GM23248 (cell line): ENCODE measurements around the gene LONP2. TPM values are rescaled to one million over a fixed set of nuclear protein-coding genes. Genes with fewer than 3 reads are reported as not detected.

Experiments
- DNase-seq: peaks from one replicate; pipeline ENCODE4 v3.0.0-alpha.2; 2015
- H2AFZ ChIP-seq: fragments of 200-600 bp; sonication (generic); 2 replicates; pipeline ENCODE4 v1.6.1; 2016; ENCODE audit warnings: antibody characterized with exemption
- H3F3A ChIP-seq: fragments of 200-600 bp; sonication (generic); 2 replicates; pipeline ENCODE4 v1.6.1; 2016; ENCODE audit warnings: mild to moderate bottlenecking, antibody characterized with exemption, mixed run types; ENCODE audit not compliant: insufficient read depth
- H3K27ac ChIP-seq: fragments of 200-600 bp; sonication (generic); 2 replicates; pipeline ENCODE4 v1.5.1; 2016; ENCODE audit warnings: mild to moderate bottlenecking
- H3K27me3 ChIP-seq: fragments of 200-600 bp; sonication (generic); replicated peaks from 2 replicates; pipeline ENCODE4 v1.6.1; 2016; ENCODE audit warnings: mild to moderate bottlenecking; ENCODE audit not compliant: insufficient read depth
- H3K36me3 ChIP-seq: fragments of 200-600 bp; sonication (generic); 2 replicates; pipeline ENCODE4 v1.6.1; 2016; ENCODE audit warnings: low read depth, mild to moderate bottlenecking
- H3K4me1 ChIP-seq: fragments of 200-600 bp; sonication (generic); 2 replicates; pipeline ENCODE4 v1.6.1; 2016; ENCODE audit warnings: mild to moderate bottlenecking; ENCODE audit not compliant: insufficient read depth
- H3K4me2 ChIP-seq: fragments of 200-600 bp; sonication (generic); one replicate; pipeline ENCODE4 v1.6.1; 2016; ENCODE audit warnings: mild to moderate bottlenecking; ENCODE audit not compliant: unreplicated experiment
- H3K4me3 ChIP-seq: fragments of 200-600 bp; sonication (generic); 2 replicates; pipeline ENCODE4 v1.5.1; 2016; ENCODE audit warnings: mild to moderate bottlenecking
- H3K79me2 ChIP-seq: fragments of 200-600 bp; sonication (generic); 2 replicates; pipeline ENCODE4 v1.6.1; 2016; ENCODE audit warnings: mild to moderate bottlenecking; ENCODE audit not compliant: insufficient read depth
- H3K9ac ChIP-seq: fragments of 200-600 bp; sonication (generic); 2 replicates; pipeline ENCODE4 v1.6.1; 2016; ENCODE audit warnings: mild to moderate bottlenecking
- H3K9me2 ChIP-seq: fragments of 200-600 bp; sonication (generic); 2 replicates; pipeline ENCODE4 v1.6.1; 2016; ENCODE audit warnings: mixed run types, mild to moderate bottlenecking, moderate library complexity; ENCODE audit not compliant: insufficient read depth
- H3K9me3 ChIP-seq: fragments of 200-600 bp; sonication (generic); one replicate; pipeline ENCODE4 v1.6.1; 2017; ENCODE audit warnings: low read depth
- H4K20me1 ChIP-seq: fragments of 200-600 bp; sonication (generic); 2 replicates; pipeline ENCODE4 v1.6.0; 2016; ENCODE audit not compliant: insufficient read depth
- EZH2 ChIP-seq: fragments of 200-600 bp; sonication (generic); IDR thresholded peaks from 2 replicates; pipeline ENCODE4 v1.6.1; 2018; ENCODE audit warnings: antibody characterized with exemption, mild to moderate bottlenecking; ENCODE audit not compliant: insufficient read depth, poor library complexity, severe bottlenecking
- EZH2phosphoT487 ChIP-seq: fragments of 200-600 bp; sonication (generic); IDR thresholded peaks from 2 replicates; pipeline ENCODE4 v1.6.1; 2018; ENCODE audit warnings: antibody characterized with exemption, moderate library complexity, mild to moderate bottlenecking, low read depth; ENCODE audit not compliant: insufficient read depth
- WGBS, 2 experiments: methylation state at CpG; one replicate each; pipeline ENCODE4 v1.1.6; 2015 to 2017; ENCODE audit warnings: low lambda C conversion rate in 2 of 2, low coverage in 1 of 2; ENCODE audit errors: missing lambda C conversion rate in 2 of 2; 5-methylcytosine and 5-hydroxymethylcytosine counted together
- in situ Hi-C: fragments of 300-500 bp; cut with MboI; formaldehyde crosslinking; loops from 2 replicates; pipeline ENCODE4 v1.15.0; 2020
- polyA plus RNA-seq: library from polyadenylated mRNA; unstranded; fragments of >200 nt; fragmentation: Nextera tagmentation; extraction: Ambion mirVana; gene quantifications from 2 replicates; pipeline ENCODE4 v1.2.1, GENCODE V29; 2016
- total RNA-seq: library from RNA; depleted of rRNA; stranded (reverse); fragments of >200 nt; shearing (Covaris generic); gene quantifications from 2 replicates; pipeline ENCODE4 v1.2.3, GENCODE V29; 2014

Gene LONP2
- total and polyA plus RNA-seq, 2 experiments from 2014 or later: 46.5 to 53.9 TPM

GRCh38 chr16:48292452-48292851 is 48.4 kb downstream of the LONP2 start:
- Histone ChIP-seq H3K27ac (no peak overlapping the region), H3K9ac (no peak overlapping the region), H3K27me3 (no peaks in the 10 kb centered on the region), H3K79me2 (peaks cover 35% of the 10 kb centered on the region), H3K4me3 (no peak overlapping the region), H3K36me3 (peaks cover 29% of the 10 kb centered on the region), H4K20me1 (no peaks in the 10 kb centered on the region), H3K9me3 (no peaks in the 10 kb centered on the region), H3K9me2 (no peaks in the 10 kb centered on the region), H2AFZ (no peak overlapping the region), H3K4me2 (no peak overlapping the region), H3F3A (no peaks in the 10 kb centered on the region), H3K4me1 (0 out of 2 replicates have a peak, but pooled peaks cover 8% of the 10 kb centered on the region)
- in situ Hi-C loops: no loop called here
- DNase-seq: no peak
- TF ChIP-seq EZH2phosphoT487: no peak
- TF ChIP-seq EZH2: no peak
- 97 to 98% methylated on average over 2 of the region's 2 CpGs for WGBS, 2 experiments

DNA sequence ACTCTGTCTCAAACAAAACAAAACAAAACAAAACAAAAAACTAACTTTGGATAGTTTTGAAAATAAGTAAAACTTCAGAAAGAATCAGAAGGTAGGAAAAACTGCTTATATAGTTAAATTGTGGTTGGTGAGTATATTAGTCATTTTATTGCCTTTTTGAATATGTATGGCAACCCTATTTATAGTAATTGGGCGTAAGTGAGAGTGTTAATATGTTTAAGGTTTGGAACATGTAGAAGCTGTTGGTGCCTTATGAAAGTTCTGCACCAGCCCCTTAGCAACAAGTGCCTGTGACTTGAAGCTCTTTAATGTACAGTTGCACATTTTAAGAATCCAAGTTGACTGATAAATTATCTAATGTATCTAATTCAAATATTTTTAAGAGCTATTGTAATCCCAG is 50.6 kb downstream of the LONP2 start:
- H3K9ac ChIP-seq: no peak overlapping the region
- no peaks in the 10 kb centered on the region for H3K9me2 ChIP-seq
- no peak overlapping the region for H3K4me2 ChIP-seq
- peaks cover 30% of the 10 kb centered on the region for H3K79me2 ChIP-seq
- in situ Hi-C loops: no loop called here
- 88 to 95% methylated on average over 1 of the region's 1 CpG for WGBS, 2 experiments
- H4K20me1 ChIP-seq: no peaks in the 10 kb centered on the region
- peaks cover 11% of the 10 kb centered on the region for H3K4me1 ChIP-seq
- no peaks in the 10 kb centered on the region for H3K27me3 ChIP-seq
- no peaks in the 10 kb centered on the region for H3F3A ChIP-seq
- no peak overlapping the region for H3K4me3 ChIP-seq
- H2AFZ ChIP-seq: no peak overlapping the region
- no peak for TF ChIP-seq EZH2phosphoT487
- TF ChIP-seq EZH2: no peak
- H3K27ac ChIP-seq: no peak overlapping the region
- DNase-seq: no peak
- peaks cover 36% of the 10 kb centered on the region for H3K36me3 ChIP-seq
- H3K9me3 ChIP-seq: no peaks in the 10 kb centered on the region

DNA sequence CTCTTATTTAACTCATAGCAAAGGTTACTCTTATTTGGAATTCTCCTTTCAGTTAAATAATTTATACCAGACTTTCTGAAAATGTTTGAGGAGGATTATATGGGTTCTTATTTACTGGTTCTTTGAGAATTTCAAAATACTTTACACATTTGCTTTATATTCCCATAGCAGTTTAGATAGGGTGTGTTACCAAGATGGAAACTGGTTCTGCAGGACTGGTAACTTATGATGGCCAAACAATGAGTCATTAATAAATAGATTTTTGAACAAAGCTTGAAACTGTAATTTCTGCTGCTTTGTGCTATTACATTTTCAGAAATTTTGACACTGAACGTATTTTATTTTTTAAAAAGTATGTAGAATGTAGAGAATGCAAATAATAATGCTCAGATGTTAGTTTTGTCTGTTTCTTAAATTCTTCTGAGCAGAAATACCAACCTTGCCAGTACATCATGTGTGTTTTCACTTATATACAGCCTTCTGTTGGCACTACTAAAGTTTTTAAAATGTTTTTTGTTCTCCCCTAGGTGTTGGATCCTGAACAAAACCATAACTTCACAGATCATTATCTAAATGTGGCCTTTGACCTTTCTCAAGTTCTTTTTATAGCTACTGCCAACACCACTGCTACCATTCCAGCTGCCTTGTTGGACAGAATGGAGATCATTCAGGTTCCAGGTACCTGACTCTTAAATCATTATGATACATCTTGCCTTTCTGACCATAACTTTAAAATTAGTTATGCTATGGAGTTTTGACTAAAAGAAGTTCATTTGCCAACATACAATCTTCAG is 51.6 kb downstream of the LONP2 start:
- H2AFZ ChIP-seq: no peak overlapping the region
- TF ChIP-seq EZH2: no peak
- no peak for TF ChIP-seq EZH2phosphoT487
- peaks cover 23% of the 10 kb centered on the region for H3K79me2 ChIP-seq
- in situ Hi-C loops: no loop called here
- H3K36me3 ChIP-seq: peaks cover 32% of the 10 kb centered on the region
- H4K20me1 ChIP-seq: no peaks in the 10 kb centered on the region
- no peak for DNase-seq
- H3K9ac ChIP-seq: no peak overlapping the region
- no peaks in the 10 kb centered on the region for H3K9me2 ChIP-seq
- no peaks in the 10 kb centered on the region for H3K27me3 ChIP-seq
- H3K4me3 ChIP-seq: no peak overlapping the region
- peaks cover 20% of the 10 kb centered on the region for H3K4me1 ChIP-seq
- no peaks in the 10 kb centered on the region for H3F3A ChIP-seq
- 44 to 54% methylated on average over 1 of the region's 1 CpG for WGBS, 2 experiments
- H3K9me3 ChIP-seq: no peaks in the 10 kb centered on the region
- no peak overlapping the region for H3K27ac ChIP-seq
- no peak overlapping the region for H3K4me2 ChIP-seq

GRCh38 chr16:48299471-48299870 is 55.4 kb downstream of the LONP2 start:
- no peak overlapping the region for H3K4me3 ChIP-seq
- H3K9ac ChIP-seq: peak overlapping the region; percentile 70; the same call in 1 of the 2 replicates
- DNase-seq: no peak
- H3K36me3 ChIP-seq: peaks cover 60% of the 10 kb centered on the region
- H3K4me1 ChIP-seq: peaks cover 14% of the 10 kb centered on the region
- 0 out of 2 replicates have a peak, but pooled peaks cover 8% of the 10 kb centered on the region for H3K79me2 ChIP-seq
- no peaks in the 10 kb centered on the region for H3F3A ChIP-seq
- 81 to 84% methylated on average over 4 of the region's 4 CpGs for WGBS, 2 experiments
- in situ Hi-C loops: no loop called here
- H4K20me1 ChIP-seq: no peaks in the 10 kb centered on the region
- H3K27ac ChIP-seq: peak overlapping the region; percentile 83
- H3K4me2 ChIP-seq: peak overlapping the region; percentile 29
- H3K9me2 ChIP-seq: no peaks in the 10 kb centered on the region
- no peaks in the 10 kb centered on the region for H3K27me3 ChIP-seq
- H2AFZ ChIP-seq: no peak overlapping the region
- no peak for TF ChIP-seq EZH2
- TF ChIP-seq EZH2phosphoT487: no peak
- no peaks in the 10 kb centered on the region for H3K9me3 ChIP-seq
